GM12878 (cell line): Measurements from ENCODE around the gene LDLRAD4.

Experiments used
- NFYB ChIP-seq: IDR thresholded peaks from 2 replicates; pipeline ENCODE4 v1.6.1; 2011; ENCODE audit warnings: low read depth, mild to moderate bottlenecking, low read length, improper control_type of control experiment, moderate library complexity; ENCODE audit not compliant: insufficient read depth
- TF ChIP-seq, protein P1 (sequence below): fragments of 450-650 bp; IDR thresholded peaks from 2 replicates; pipeline ENCODE4 v1.6.1; 2016; ENCODE audit warnings: mild to moderate bottlenecking

DNA sequence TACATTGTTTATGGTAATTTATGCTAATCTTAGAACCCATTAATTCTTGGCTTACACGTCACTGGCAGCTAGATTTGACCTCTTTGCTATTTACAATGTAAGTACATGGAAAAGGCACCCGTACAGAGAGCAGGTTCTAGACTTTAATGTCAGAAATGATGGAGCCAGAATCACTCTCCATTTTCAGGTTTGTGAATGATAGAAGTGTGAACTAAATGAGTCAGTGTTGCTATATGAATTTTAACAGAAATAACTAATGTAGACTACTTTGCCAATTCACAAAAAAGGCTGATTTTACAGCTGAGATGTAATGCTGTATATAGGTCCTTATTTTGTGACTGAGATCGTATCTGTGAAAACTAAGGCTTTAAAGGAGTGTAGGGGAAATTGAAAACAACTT lies 214.6 kb downstream of the LDLRAD4 start:
- no peak for TF ChIP-seq NFYB
- TF ChIP-seq, protein P1, sequence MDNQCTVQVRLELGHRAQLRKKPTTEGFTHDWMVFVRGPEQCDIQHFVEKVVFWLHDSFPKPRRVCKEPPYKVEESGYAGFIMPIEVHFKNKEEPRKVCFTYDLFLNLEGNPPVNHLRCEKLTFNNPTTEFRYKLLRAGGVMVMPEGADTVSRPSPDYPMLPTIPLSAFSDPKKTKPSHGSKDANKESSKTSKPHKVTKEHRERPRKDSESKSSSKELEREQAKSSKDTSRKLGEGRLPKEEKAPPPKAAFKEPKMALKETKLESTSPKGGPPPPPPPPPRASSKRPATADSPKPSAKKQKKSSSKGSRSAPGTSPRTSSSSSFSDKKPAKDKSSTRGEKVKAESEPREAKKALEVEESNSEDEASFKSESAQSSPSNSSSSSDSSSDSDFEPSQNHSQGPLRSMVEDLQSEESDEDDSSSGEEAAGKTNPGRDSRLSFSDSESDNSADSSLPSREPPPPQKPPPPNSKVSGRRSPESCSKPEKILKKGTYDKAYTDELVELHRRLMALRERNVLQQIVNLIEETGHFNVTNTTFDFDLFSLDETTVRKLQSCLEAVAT, result no peak
